ENCODE data around the gene NPIPA7.
"Not testable (repeated sequence)": the region's sequence is repeated elsewhere in the genome, so short reads cannot be mapped to it uniquely, and the experiment has no call there.

DNA sequence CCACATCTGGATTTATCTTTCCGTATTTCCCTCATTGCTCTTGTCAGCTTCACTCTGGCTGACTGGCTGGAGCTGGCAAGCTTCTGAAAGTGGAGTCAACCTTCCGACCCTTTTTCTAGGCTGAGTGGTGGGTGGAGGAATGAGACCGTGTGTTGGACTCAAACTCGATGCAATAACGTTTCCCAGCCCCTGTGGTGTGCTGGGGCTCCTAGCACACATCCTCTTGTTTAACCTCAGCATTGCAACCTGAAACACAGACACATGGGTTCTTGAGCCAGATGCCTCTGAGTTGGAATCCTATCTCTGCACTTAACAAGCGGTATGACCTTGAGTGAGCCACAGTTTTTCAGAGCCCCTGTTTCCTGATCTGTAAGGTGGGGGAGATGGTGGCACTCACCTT lies 29.5 kb downstream of the NPIPA7 start:
- TF ChIP-seq, protein P1, sequence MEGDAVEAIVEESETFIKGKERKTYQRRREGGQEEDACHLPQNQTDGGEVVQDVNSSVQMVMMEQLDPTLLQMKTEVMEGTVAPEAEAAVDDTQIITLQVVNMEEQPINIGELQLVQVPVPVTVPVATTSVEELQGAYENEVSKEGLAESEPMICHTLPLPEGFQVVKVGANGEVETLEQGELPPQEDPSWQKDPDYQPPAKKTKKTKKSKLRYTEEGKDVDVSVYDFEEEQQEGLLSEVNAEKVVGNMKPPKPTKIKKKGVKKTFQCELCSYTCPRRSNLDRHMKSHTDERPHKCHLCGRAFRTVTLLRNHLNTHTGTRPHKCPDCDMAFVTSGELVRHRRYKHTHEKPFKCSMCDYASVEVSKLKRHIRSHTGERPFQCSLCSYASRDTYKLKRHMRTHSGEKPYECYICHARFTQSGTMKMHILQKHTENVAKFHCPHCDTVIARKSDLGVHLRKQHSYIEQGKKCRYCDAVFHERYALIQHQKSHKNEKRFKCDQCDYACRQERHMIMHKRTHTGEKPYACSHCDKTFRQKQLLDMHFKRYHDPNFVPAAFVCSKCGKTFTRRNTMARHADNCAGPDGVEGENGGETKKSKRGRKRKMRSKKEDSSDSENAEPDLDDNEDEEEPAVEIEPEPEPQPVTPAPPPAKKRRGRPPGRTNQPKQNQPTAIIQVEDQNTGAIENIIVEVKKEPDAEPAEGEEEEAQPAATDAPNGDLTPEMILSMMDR (IDR thresholded peaks at IDR 0.05; ENCODE audit: low read length): not testable (repeated sequence)
- TF ChIP-seq EZH2phosphoT487 (IDR thresholded peaks at IDR 0.05; ENCODE audit: low read length); EZH2 (optimal IDR thresholded peaks at IDR 0.05; ENCODE audit: low read depth, low read length): not testable (repeated sequence)
